Measurements from ENCODE around the gene SLCO2A1. TPM values are rescaled to one million over a fixed set of nuclear protein-coding genes. Genes with fewer than 3 reads are reported as not detected.

The SLCO2A1 gene
- total RNA-seq, 1 donor from 2014 or later: 0.07 TPM

- peaks cover 5% of the 10 kb centered on the region for H3K4me1 ChIP-seq
- H3K36me3 ChIP-seq: no peaks in the 10 kb centered on the region
- TF ChIP-seq EZH2phosphoT487 (IDR thresholded peaks at IDR 0.05) (no peak), EZH2 (IDR thresholded peaks at IDR 0.05) (no peak), CTCF (IDR thresholded peaks at IDR 0.05) (no peak)
- no peaks in the 10 kb centered on the region for H3K9me3 ChIP-seq (ENCODE audit: low read depth)
- Mint-ChIP-seq H3K9me3 (no peaks in the 10 kb centered on the region), H3K27me3 (ENCODE audit: insufficient read depth, low read depth) (peaks cover 21% of the 10 kb centered on the region), H3K4me1 (peaks cover 10% of the 10 kb centered on the region), H3K4me3 (no peak overlapping the region), H3K27ac (no peak overlapping the region), H3K36me3 (no peaks in the 10 kb centered on the region)
- H4K20me1 ChIP-seq (ENCODE audit: low read depth): peaks cover 3% of the 10 kb centered on the region
- peaks cover 58% of the 10 kb centered on the region for H3K27me3 ChIP-seq
- H2AFZ ChIP-seq (replicated peaks): no peak overlapping the region
- no peak overlapping the region for H3K4me2 ChIP-seq
- H3F3A ChIP-seq (ENCODE audit: low read depth): no peaks in the 10 kb centered on the region
- H3K4me3 ChIP-seq: no peak overlapping the region
- no peaks in the 10 kb centered on the region for H3K79me2 ChIP-seq (ENCODE audit: low read depth)
- no peak overlapping the region for H3K27ac ChIP-seq
- DNase-seq (ENCODE audit: low spot score): no peak
- H3K9ac ChIP-seq: no peak overlapping the region
Observed at GRCh38 chr3:134031348-134031915, 1.7 kb upstream of the SLCO2A1 start.

- H3K4me2 ChIP-seq: peak overlapping the region; percentile 98
- peak; percentile 16 for DNase-seq (ENCODE audit: low spot score)
Observed at GRCh38 chr3:134030379-134031347, 938 bp upstream of the SLCO2A1 start.

GRCh38 chr3:134029256-134029733, 430 bp downstream of the SLCO2A1 start:
- H3F3A ChIP-seq (ENCODE audit: low read depth): no peaks in the 10 kb centered on the region
- no peak overlapping the region for H3K27ac Mint-ChIP-seq
- TF ChIP-seq EZH2phosphoT487 (IDR thresholded peaks at IDR 0.05) (peak; percentile 41), EZH2 (IDR thresholded peaks at IDR 0.05) (peak; percentile 58), CTCF (IDR thresholded peaks at IDR 0.05) (no peak)
- H3K4me1 ChIP-seq: peaks cover 5% of the 10 kb centered on the region
- H3K4me1 Mint-ChIP-seq: peaks cover 10% of the 10 kb centered on the region
- H3K27me3 Mint-ChIP-seq (ENCODE audit: insufficient read depth, low read depth): peaks cover 21% of the 10 kb centered on the region
- no peak overlapping the region for H3K27ac ChIP-seq
- H3K36me3 Mint-ChIP-seq: no peaks in the 10 kb centered on the region
- H3K27me3 ChIP-seq: peaks cover 68% of the 10 kb centered on the region
- H3K9ac ChIP-seq: no peak overlapping the region
- H3K4me3 Mint-ChIP-seq: peak overlapping the region; percentile 91
- peak overlapping the region; percentile 98 for H3K4me2 ChIP-seq
- H3K36me3 ChIP-seq: no peaks in the 10 kb centered on the region
- peak overlapping the region; percentile 83 for H2AFZ ChIP-seq (replicated peaks)
- no peaks in the 10 kb centered on the region for H3K9me3 Mint-ChIP-seq
- H4K20me1 ChIP-seq (ENCODE audit: low read depth): peaks cover 3% of the 10 kb centered on the region
- H3K4me3 ChIP-seq: peak overlapping the region; percentile 70
- no peak for DNase-seq (ENCODE audit: low spot score)
- H3K9me3 ChIP-seq (ENCODE audit: low read depth): no peaks in the 10 kb centered on the region
- no peaks in the 10 kb centered on the region for H3K79me2 ChIP-seq (ENCODE audit: low read depth)

More at GRCh38 chr3:134030379-134031347, 938 bp upstream of the SLCO2A1 start:
- Mint-ChIP-seq H3K4me3 (peak overlapping the region; percentile 86), H3K36me3 (no peaks in the 10 kb centered on the region), H3K4me1 (peaks cover 10% of the 10 kb centered on the region), H3K9me3 (no peaks in the 10 kb centered on the region), H3K27me3 (ENCODE audit: insufficient read depth, low read depth) (peaks cover 23% of the 10 kb centered on the region), H3K27ac (no peak overlapping the region)
- peaks cover 3% of the 10 kb centered on the region for H4K20me1 ChIP-seq (ENCODE audit: low read depth)
- peak overlapping the region; percentile 83 for H2AFZ ChIP-seq (replicated peaks)
- no peaks in the 10 kb centered on the region for H3F3A ChIP-seq (ENCODE audit: low read depth)
- H3K27ac ChIP-seq: no peak overlapping the region
- H3K36me3 ChIP-seq: no peaks in the 10 kb centered on the region
- TF ChIP-seq EZH2 (IDR thresholded peaks at IDR 0.05) (no peak), EZH2phosphoT487 (IDR thresholded peaks at IDR 0.05) (no peak), CTCF (IDR thresholded peaks at IDR 0.05) (no peak)
- no peaks in the 10 kb centered on the region for H3K9me3 ChIP-seq (ENCODE audit: low read depth)
- H3K9ac ChIP-seq: no peak overlapping the region
- H3K4me3 ChIP-seq: peak overlapping the region; percentile 70
- peaks cover 5% of the 10 kb centered on the region for H3K4me1 ChIP-seq
- H3K27me3 ChIP-seq: peaks cover 66% of the 10 kb centered on the region
- H3K79me2 ChIP-seq (ENCODE audit: low read depth): no peaks in the 10 kb centered on the region

All from neural progenitor cell (in vitro differentiated cells).